GM12865 (cell line): ENCODE data around the gene MAGI2.

Experiments used
- DNase-seq: peaks from one replicate; pipeline ENCODE4 v3.0.0; 2010; ENCODE audit warnings: low read depth
- H3K4me3 ChIP-seq: 2 replicates; pipeline ENCODE4 v1.5.1; 2011; ENCODE audit warnings: mild to moderate bottlenecking, low read depth, low read length, control low read depth
- TF ChIP-seq, protein P1 (sequence below): IDR thresholded peaks from 2 replicates; pipeline ENCODE4 v1.5.1; 2011; ENCODE audit warnings: low read length, control low read depth, low read depth, inconsistent platforms; ENCODE audit not compliant: insufficient read depth; ENCODE audit errors: missing control alignments

Gene MAGI2

DNA sequence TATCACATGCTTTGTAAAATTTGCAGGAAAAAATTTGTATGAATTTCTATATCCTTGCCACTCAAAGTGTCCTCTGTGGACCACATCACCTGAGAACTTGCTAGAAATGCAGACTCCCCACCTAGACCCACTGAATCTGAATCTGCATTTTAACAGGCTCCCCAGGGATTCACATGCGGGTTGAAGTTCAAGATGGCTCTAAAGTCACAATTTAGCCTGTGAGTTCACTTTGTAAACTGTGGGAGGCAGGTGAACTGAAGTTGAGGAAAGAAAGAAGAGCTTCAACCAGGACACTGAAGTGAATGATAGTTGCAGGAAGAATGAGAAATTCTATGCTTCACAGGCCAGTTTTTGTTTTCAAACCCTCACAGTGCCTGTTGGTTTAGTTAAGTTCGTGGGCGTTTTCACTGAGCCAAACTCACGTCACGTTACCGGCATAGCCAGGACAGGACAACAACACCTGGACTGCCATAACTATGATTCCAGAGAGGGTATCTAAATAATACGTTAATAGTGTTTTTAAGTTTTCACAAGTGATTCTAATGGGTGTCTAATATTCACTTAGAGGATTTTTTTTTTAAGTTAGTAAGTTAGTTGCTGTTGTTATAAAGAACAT, 1414.9 kb downstream of the MAGI2 start:
- TF ChIP-seq, protein P1, sequence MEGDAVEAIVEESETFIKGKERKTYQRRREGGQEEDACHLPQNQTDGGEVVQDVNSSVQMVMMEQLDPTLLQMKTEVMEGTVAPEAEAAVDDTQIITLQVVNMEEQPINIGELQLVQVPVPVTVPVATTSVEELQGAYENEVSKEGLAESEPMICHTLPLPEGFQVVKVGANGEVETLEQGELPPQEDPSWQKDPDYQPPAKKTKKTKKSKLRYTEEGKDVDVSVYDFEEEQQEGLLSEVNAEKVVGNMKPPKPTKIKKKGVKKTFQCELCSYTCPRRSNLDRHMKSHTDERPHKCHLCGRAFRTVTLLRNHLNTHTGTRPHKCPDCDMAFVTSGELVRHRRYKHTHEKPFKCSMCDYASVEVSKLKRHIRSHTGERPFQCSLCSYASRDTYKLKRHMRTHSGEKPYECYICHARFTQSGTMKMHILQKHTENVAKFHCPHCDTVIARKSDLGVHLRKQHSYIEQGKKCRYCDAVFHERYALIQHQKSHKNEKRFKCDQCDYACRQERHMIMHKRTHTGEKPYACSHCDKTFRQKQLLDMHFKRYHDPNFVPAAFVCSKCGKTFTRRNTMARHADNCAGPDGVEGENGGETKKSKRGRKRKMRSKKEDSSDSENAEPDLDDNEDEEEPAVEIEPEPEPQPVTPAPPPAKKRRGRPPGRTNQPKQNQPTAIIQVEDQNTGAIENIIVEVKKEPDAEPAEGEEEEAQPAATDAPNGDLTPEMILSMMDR, result no peak
- no peak overlapping the region for H3K4me3 ChIP-seq
- DNase-seq, result no peak

DNA sequence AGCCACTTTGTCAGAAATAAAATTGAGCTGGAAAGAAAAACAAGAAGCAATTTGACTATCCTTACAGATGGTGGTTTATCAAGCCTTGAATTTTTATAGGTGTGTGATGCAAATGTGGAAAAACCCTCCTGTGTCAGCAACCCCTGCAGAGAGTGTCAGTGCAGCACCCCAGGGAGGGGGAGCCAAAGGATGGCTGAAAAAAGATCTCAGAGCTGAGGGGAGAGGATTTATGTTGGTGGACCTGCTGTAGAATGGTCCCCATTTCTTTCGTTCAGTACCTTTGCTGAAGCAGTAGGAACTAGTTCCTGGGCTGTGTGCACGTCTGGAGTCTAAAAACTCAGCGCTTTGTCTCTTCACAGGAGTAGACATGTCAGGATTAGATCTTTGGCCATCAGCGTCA, 1415.9 kb downstream of the MAGI2 start:
- H3K4me3 ChIP-seq, result no peak overlapping the region
- no peak for DNase-seq
- TF ChIP-seq, protein P1, result no peak

DNA sequence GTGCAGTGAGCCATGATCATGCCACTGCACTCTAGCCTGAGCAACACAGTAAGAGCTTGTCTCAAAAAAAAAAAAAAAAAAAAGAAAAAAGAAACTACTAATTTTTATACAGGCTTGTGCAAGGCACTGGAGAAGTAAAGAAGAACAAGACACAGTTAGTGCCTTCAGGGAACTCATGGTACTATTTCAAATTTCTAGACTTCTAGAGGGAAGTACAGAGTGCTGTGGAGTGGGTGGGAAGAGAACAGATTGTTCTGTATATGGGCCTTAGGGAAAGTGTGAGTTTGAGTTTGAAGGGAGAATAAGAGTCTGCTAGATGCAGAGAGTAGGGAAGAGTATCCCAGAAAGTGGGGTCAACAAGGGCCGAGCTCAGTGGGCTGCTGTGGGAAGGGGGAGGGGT, 1420.1 kb downstream of the MAGI2 start:
- DNase-seq, result no peak
- no peak overlapping the region for H3K4me3 ChIP-seq
- TF ChIP-seq, protein P1, result no peak

DNA sequence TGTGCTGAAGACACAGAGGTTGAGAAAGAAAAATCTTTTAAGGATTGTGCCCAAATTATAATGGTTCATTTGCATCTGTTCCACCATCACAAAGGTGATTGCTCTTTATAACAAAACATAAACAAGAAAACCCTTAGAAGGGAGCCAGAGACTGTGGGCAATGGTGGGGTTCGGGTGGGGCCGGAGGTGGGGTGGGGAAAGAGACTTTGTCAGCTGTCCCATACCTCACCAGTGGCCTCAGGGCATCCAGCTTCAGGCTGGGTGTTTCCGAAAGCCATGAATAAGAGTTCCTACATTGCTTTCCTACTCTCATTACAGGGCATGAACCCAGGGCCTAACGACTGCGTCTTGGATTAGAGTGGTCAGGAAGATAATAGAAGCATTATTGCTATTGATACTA, 1427.0 kb downstream of the MAGI2 start:
- no peak overlapping the region for H3K4me3 ChIP-seq
- DNase-seq, result no peak
- TF ChIP-seq, protein P1, result no peak

DNA sequence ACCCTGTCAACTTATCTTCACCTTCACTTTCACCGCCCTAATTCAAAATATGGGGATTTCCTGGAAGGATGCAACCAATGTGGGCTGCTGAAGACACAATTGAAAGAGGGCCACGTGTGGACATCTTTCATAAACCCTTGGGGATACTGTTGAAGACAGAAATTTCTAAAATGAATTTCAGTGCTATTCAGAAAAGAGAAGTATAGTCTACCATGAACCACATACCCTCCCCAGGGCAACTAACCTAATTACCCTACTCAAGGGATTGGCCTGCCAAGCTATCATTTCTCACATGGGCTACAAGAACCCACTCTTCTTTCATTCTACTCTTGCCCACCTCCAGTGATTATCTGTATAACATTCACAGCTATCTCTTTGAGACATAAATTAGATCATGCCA, 1428.9 kb downstream of the MAGI2 start:
- H3K4me3 ChIP-seq, result no peak overlapping the region
- TF ChIP-seq, protein P1, result no peak
- no peak for DNase-seq

DNA sequence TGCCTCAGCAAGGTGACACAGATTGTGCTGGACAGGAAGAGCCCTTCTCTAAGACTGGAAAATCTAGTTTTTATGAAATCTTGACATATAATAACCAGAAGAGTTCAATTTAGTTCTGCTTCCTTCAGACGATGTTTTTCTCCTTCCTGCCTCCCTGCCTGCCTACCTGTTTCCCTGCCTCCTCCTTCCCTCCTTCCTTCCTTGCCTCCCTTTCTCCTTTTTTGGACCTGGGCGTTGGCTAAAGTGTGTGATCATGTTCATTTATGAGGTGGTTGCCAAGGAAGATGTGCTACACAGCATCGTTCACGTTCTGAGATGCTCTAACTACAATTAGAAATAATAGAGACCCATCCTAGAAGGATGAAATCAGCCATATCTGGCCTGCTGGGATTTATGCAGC, 1430.3 kb downstream of the MAGI2 start:
- no peak overlapping the region for H3K4me3 ChIP-seq
- TF ChIP-seq, protein P1, result no peak
- DNase-seq, result no peak

DNA sequence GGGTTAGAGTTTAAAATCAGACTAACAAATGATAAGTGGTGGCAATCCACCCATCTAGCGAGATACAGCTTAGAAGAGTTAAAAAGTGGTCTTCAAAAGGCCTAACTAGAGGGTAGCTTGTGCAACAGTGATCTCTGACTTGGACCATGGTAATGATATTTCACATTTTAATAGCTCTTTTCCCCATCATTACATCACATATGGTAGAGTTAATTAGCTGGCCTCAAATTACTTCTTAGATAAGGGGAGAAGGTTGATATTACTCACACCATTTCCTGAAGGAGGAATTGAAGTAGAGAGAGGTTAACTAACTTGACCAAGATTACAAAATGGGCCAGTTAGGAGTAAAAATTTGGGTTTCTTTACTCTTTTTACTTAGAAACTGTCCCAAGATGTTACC, 1431.3 kb downstream of the MAGI2 start:
- no peak overlapping the region for H3K4me3 ChIP-seq
- no peak for DNase-seq
- TF ChIP-seq, protein P1, result no peak
